HL-60/S4 treated with retinoic acid at 250 ng/mL for 4 days and 3 days (cell line): Measurements from ENCODE around the gene GFPT1.

Experiments used
- in situ Hi-C: fragments of 300-500 bp; cut with MboI; formaldehyde crosslinking; loops from 2 replicates; pipeline ENCODE4 v1.7.0; 2022; ENCODE audit warnings: low sequenced_read_pairs

GFPT1 gene

GRCh38 chr2:69330781-69331180, 56.2 kb downstream of the GFPT1 start:
- in situ Hi-C loops: no loop called here

DNA sequence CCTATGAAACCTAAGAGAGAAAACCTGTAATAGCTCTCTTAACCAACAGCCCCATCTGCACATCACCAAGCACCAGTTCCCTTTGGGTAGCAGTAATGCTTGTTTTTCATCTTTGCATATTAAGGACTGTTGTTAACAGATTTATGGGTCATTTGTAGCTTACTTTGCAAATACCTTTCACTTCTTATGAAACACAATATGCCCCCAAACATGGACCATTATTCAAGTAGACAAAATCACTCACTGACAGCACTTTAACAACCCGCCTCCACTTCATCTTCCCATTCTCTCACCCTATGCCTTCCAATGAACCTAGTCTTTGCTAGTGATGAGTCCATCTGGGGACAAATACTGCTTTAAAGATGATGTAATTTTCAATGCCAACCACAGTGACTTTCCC, 64.4 kb downstream of the GFPT1 start:
- in situ Hi-C loops: no loop called here

DNA sequence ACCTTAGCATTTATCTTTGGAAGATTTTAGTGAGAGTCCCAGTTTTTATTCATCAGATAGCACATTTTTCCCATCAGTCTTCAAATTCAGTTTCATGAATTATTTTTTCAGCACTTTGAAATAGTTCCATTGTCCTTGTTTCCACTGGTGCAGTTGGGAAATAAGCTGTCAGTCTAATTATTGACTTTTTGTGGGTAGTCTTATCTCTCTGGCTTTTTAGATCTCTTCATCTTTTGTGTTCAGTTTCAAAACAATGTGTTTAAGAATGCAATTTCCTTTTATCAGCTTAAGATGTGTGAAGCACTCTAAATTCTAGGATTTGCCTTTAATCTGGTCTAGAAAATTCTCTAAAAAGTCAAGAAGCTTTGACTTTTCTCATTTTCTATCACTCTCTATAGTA, 70.5 kb downstream of the GFPT1 start:
- in situ Hi-C loops: no loop called here

GRCh38 chr2:69315160-69315761, 71.8 kb downstream of the GFPT1 start:
- in situ Hi-C loops: no loop called here

GRCh38 chr2:69311024-69311416, 76.0 kb downstream of the GFPT1 start:
- in situ Hi-C loops: no loop called here

DNA sequence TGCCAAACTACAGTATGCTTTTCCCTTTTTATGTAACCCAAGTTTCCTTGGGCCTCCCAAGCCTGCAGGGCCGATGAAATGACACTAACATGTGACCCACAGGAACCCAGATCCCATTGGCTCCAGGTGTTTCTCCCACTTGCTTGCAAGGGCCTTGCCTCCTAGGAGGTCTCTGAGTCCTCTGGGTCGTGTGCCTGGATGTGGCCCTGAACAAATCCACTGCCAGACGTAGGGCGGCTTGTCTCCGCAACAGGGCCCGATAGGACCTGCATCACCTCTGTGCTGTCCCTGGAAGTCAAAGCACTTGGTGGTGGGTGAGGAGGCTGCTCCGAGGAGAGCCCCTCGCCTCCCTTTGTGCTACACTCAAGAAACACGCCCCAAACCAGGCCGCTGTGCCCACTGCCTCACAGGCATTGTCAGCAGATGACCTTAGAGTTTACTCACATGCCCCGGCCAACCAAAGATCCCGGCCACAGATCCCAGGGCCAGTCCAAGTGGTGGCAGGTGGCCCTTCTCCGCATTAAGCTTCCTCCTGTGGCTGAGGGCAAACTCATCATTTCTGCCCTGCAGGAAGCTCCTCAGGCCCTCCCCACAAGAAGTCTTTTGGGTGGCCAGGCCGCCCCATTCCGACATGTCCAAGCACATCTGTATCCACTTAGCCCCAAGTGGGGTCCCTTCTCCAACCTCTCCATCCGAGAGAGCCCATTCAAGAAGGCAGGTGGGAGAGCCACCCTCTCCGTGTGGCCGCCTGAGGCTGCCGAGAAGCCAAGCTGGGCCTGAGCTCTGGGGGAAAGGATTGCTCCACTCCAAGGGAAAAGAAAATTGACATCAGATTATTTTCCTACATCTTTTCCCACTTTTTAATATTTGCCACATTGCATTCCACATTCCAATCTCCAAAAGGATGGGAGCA, 76.7 kb downstream of the GFPT1 start:
- in situ Hi-C loops: no loop called here

DNA sequence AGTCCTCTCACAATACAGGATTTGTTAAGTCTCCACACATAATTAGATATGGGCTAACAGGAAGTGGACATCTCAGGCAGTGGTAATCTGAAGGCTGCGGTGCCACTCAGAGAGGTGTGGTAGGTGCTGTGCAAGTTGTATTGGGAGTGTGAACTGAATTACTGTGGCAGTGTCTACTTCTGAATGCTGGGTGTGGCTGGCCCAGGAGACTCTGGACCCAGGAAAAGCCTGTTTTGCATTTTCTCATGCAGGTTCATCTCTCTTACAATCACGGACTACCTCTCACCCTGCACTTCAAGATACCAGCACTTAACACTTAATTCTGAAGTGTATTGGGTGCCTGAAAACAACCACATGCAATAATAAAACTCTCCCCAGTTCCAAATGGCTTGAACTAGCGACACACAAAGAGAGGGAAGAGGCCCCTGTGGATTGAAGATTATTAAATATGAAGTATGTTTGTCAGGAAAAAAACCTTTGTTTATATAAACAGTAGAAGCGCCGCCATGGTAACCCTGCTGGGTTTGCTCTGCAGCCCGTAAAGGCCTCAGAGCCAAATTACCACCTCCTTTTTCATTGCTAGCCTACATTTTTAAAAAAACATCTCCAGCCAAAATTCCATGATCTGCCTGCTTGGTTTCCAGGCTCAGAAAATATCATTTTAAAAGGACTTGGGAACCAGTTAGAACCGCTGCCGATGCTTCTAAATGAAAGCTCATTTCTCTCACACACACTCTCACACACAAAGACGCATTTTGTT, 77.5 kb downstream of the GFPT1 start:
- in situ Hi-C loops: loop anchor here (10.0 kb wide), 1 partner anchor 285 kb away; no protein-coding TSS in a partner anchor

DNA sequence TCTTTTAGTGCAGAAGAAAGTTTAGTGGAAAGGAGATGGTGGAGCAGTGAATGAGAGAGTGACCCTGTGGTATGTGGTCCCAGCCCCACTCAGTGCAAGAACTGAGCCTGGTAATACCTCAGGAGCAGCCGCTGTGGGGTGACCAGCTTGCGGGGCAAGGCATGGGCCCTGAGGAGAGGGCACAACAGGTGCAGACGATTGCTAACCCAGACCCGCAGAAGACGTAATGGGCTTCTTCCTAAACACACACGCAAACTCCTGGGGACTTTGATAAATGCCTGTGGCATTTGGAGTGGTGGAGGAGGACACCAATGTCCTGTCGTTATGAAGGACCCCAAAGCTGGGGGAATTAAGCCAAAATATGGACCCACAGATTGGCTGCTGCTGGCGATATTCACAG, 78.7 kb downstream of the GFPT1 start:
- in situ Hi-C loops: loop anchor here (10.0 kb wide), 1 partner anchor 284 kb away; no protein-coding TSS in a partner anchor

GRCh38 chr2:69307579-69308064, 79.4 kb downstream of the GFPT1 start:
- in situ Hi-C loops: loop anchor here (10.0 kb wide), 1 partner anchor 283 kb away; no protein-coding TSS in a partner anchor

DNA sequence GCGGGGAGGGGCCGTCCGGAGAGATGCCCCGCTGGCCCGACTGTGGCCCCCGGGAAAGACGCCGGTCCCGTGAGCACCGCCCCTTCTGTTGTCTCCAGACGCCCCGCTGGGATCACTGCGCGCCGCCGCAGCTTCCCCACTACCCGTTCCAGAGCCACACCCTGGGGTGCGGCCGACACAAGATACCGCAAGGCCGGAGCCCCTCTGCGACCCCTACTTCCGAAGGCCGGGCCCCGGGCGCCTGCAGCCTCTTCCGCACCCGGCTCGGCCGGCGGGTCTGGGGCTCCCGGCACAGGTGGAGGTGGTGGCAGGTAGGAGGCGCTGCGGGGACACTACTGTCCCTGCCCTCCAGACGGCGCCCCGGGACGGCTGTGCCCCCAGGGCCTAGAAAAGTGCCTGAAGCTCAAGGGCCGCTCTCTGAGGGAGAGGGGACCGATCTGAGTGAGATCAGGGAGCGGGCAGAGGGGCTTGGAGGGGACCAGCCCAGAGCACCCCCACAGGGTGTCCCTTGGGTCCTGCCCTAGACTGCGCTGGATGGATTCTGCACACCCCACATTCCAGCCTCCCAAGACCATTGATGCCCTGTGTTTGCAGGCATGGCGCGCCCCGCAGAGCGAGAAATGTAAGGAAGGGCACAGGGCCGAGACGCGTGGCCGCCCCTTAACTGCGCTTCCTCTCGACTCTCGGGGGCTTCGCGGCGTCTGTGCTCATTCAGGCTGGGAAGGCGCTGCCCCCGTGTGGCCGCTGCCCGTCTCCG, 80.0 kb downstream of the GFPT1 start:
- in situ Hi-C loops: loop anchor here (10.0 kb wide), 1 partner anchor 282 kb away; no protein-coding TSS in a partner anchor

GRCh38 chr2:69306393-69306821, 80.6 kb downstream of the GFPT1 start:
- in situ Hi-C loops: loop anchor here (10.0 kb wide), 1 partner anchor 282 kb away; no protein-coding TSS in a partner anchor

DNA sequence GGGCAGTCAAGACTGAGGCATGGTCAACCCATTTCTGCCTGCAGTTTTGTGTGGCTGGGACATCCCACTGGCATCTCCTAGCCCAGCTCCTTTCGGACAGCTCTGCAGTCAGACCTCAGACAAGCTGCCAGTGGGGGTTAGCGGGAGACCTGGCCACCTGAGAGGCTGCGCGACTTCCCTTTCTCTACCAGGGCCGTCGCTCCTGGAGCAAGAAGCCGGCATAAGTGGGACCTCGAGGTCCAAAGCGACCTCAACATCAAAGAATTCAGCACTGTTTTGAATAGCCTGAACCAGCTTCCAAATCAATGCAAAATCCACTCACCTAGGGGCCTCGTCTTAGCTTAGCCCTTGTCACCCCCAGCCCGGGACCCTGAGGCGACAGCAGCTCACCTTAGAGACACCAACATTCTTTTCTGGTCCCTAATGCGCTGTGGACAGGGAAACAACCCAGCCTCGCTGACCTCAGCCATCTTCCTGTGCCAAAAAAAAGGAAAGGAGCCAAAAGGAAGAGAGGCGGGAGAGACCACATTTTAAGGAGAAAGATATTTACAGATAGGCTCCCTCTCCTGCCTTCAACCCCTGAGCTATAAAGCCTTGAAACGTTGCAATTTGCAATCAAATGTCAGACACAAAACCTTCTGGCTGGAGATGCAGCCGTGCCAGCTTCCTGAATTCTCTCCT, 81.2 kb downstream of the GFPT1 start:
- in situ Hi-C loops: loop anchor here (10.0 kb wide), 1 partner anchor 281 kb away; no protein-coding TSS in a partner anchor

DNA sequence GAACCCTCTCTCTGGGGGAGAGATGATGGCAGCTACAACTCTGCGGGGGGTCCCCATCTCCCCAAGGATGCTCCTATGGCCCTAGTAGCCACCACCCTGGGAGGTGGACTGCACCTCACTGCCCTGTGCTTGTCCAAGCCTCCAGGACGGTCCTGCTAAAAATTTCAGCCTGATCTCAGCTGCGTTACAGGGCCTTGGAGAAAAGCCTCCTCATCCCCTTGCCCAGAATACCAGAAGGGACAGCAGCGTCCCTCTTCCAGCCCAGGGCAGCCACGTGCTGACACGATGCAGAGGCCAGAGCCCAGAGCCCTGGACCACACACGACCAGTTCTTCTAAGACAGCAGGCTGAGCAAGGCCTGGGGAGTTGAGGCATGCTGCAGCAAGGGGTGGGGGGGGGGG, 81.9 kb downstream of the GFPT1 start:
- in situ Hi-C loops: loop anchor here (10.0 kb wide), 1 partner anchor 280 kb away; no protein-coding TSS in a partner anchor

DNA sequence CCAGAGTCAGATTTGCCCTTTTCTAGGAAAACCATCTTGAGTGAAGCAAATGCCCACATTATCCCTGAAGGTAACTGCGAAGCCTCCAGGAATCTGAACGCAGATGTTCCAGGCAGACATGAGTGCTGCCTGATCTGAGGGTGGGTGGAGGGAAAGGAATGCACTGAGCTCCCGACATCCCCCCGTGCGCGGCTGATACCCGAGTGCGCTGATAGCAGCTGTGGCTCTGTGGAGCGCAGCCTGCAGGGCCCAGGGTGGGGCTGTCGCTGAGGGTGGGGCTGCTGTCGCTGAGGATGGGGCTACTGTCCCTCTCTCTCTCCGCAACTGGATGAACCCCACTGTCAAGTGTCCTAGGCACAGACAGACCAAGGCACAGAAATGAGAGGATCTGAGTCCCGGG, 82.4 kb downstream of the GFPT1 start:
- in situ Hi-C loops: loop anchor here (10.0 kb wide), 1 partner anchor 280 kb away; no protein-coding TSS in a partner anchor

GRCh38 chr2:69300650-69301049, 86.4 kb downstream of the GFPT1 start:
- in situ Hi-C loops: loop anchor here (10.0 kb wide), 1 partner anchor 276 kb away; no protein-coding TSS in a partner anchor

DNA sequence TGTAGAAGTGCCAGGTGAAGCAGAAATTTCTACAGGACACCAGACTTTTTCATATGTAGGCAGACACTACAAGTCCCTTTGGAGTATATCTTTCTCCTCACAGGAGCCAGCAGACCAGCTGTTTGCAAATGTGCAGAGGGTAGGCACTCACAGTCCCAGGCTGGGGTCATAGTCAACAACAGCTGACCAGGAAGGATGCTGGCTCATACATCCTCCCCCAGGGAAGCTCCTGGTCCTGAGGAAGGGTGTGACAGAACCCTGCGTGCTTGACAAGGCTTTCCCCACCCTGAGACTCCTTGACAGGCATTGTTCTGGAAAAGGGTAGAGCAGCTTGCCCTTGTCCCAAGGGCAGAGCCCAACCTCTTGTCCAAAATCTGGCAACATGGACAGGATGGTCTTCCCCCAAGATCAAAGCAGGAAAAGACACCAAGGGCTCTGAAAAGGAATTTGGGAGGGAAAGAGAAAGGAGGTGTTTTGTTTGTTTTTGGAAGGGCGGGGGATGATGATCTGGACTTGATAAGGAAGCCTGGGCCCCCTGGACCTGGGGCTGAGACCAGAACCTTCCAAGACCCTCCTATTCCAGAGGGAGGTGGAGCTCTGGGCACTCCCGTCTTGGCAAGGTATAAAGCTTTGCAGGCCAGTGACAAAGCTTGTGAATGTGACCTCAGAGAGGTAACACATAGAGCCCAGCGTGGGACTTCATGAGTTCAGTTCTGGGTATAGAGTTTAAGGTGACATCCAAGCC, 87.1 kb downstream of the GFPT1 start:
- in situ Hi-C loops: loop anchor here (10.0 kb wide), 1 partner anchor 275 kb away; no protein-coding TSS in a partner anchor

DNA sequence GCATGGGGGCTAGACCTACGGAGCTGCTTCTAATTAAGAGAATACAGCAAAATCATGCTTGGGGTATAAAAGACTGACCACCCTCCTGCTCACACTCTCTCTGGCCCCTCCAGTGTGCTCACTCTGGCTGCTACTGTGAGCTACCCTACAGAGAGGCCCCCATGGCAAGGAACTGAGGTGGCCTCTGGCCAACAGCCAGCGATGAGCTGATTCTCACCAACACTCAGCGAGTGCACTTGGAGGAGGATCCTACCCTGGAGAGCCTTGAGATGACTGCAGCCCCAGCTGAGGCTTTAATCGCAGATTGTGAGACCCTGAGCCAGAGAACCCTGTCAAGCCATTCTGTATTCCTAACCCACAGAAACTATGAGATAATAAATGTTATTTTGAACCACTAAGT, 88.2 kb downstream of the GFPT1 start:
- in situ Hi-C loops: no loop called here

- in situ Hi-C loops: no loop called here
Observed at GRCh38 chr2:69298261-69298660, 88.8 kb downstream of the GFPT1 start.

GRCh38 chr2:69297216-69297615, 89.8 kb downstream of the GFPT1 start:
- in situ Hi-C loops: no loop called here
